Vagina (tissue), 2 donors: ENCODE results near the gene RABGEF1.
"Not testable (repeated sequence)": the region's sequence is repeated elsewhere in the genome, so short reads cannot be mapped to it uniquely, and the experiment has no call there.

Experiments
- CTCF ChIP-seq, 3 experiments: fragments of 450-650 bp in 2 of 3; fragments of 200-600 bp in 1 of 3; sonication (generic) in 1 of 3; IDR thresholded peaks; one replicate each; pipeline ENCODE4 v1.5.1; 2017 to 2019; ENCODE audit warnings: antibody characterized with exemption in 3 of 3, mild to moderate bottlenecking in 2 of 3, moderate library complexity in 2 of 3
- POLR2A ChIP-seq, 2 donors: fragments of 450-650 bp; IDR thresholded peaks; one replicate each; pipeline ENCODE4 v1.6.1; 2017; ENCODE audit warnings: antibody characterized with exemption in 2 of 2, mild to moderate bottlenecking in 2 of 2, moderate library complexity in 2 of 2

- not testable (repeated sequence) for TF ChIP-seq POLR2A, CTCF (IDR thresholded peaks at IDR 0.05)
Observed at GRCh38 chr7:66755059-66755458, 14.5 kb downstream of the RABGEF1 start.
